NCI-H82 (cell line): ENCODE results near the gene PRSS16.

Source experiments
- DNase-seq: peaks from one replicate; lab custom pipeline; 2025; lab: John Stamatoyannopoulos, UW

The PRSS16 gene

DNA sequence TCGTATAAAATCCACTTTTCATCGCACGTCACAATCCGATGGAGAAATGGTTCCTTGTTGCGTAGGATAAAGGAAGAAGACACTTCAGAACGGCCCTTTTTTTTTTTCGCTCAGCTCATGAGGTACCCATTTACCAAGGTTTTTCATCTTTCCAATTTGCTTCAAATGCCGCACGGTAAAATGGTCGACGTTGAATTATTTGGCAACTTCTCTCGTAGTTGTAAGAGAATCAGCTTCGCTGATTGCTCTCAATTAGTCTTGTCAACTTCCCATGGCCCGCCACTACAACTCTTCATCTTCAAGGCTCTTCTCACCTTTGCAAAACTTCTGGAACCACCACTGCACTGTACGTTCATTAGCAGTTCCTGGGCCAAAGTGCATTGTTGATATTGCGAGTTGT, 35.8 kb downstream of the PRSS16 start:
- no peak for DNase-seq

DNA sequence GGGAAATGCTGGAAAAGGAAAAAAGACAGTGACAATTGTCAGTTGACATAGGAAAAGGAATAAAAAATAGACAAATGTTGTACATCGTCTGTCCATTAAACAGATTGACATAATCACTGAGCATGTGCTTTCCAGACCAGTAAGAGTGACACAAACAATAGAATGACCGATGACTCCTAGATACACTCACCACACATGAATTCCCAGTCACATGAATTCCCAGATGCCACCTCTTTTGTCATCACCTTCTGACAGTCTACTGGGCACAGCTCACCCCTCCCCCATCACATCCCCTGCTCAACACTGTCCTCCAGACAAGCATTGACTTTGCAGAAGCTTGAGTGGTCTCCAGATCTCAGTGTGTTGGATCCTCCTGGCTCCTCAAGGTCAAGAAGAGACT, 38.6 kb downstream of the PRSS16 start:
- no peak for DNase-seq

GRCh38 chr6:27287751-27288135, 40.2 kb downstream of the PRSS16 start:
- no peak for DNase-seq

DNA sequence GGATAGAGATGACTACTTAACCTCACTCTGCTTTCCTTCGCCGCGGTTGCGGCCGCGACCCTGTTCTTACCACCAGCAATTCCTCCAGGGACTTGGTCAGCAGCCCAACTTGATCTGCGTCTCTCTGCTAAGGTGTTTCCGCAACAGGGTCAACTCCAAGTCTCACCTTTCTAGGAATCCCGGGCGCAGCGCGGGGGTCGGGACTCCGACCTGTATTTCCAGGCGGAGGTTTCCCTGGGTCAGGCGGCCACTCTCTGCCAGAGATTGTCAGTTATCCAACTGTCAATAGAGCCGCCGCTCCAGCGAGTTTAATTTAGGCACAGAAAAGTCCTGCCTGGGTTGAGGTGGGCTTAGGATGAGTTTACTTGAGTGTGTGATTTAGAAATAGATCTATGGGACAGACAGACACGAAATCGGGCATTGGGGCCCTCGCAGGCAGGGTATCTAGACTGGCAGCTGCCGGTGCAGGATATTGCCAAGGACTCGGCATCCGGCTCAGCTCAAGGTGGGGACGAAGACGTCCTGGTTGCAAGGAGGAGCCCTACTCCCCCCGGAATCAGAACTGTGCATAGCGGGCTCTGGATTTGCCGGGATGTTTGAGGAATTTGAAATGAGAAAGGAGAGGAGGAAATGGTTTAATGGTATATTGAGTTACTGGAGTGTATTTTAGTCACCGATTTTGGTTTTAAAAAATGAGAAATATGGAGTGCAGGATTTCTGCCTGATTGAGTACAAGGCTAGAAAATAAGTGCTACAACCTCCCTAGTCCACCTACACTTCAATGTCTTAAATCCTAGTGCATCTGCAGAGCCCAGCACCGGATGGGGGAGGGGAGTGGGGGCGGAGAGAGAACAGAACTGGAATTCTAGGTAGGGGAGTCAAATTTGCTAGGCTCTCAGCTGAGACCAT, 40.9 kb downstream of the PRSS16 start:
- no peak for DNase-seq

DNA sequence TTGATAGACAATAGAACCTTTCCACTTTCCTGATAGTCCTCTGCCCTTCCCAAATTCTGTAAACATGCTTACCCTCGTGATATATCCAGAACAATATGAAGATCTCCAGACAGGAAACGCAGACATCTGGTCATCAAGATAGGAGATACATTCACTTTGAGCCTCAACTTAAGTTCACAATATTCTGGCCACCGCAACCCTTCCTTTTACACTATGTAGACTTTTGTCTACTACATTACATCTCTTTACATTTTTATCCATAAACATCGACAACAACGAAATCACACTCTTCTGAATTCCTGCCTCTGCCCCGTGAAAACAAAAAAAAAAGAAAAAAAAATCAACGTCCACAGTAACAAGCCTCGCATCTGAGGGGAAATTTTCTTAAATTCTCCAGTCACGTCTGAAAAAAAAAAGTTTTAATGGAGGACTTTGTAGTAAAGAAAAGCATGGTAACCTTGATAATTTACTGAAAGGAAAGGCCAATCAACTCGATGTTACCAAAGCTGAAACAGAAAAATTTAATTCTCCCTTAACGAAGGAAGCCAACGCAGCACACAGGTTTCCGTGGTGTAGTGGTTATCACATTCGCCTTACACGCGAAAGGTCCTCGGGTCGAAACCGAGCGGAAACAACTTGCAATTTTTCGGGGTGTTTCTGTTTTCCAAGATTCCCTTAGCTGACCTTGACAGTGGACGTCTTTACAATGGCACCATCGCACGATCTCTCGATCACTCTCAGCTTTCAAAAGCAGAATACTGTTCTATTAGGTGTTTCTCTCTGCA, 42.8 kb downstream of the PRSS16 start:
- DNase-seq, result peak; percentile 26

GRCh38 chr6:27290850-27291208, 43.3 kb downstream of the PRSS16 start:
- DNase-seq, result no peak

DNA sequence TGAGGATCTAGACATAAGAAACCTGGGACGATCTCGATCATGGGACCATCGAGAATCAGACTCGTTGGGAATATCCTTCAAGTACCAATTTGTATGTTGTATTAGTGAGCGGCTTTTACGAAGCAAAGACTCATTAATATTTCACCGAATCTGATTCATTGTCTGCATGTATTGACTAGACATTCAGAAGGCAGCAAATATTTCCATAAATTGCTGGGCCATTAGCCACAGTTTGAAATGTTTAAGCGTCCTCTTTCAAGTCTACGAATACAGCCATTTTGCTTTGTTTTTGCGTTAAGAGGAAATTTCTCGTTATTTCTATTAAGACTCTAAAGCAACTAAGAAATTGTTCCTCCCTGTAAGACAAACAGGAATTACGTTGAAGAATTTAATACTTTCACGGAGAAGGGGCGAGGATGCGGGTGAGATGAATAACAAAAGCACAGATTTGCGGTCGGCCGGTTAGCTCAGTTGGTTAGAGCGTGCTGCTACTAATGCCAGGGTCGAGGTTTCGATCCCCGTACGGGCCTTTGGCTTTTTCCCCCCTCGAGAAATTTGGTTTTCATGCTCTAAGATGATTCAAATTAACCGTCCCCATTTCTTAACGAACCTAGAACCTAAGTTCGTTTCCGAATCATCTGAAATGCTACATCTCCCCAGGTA, 46.1 kb downstream of the PRSS16 start:
- DNase-seq, result peak; percentile 54

DNA sequence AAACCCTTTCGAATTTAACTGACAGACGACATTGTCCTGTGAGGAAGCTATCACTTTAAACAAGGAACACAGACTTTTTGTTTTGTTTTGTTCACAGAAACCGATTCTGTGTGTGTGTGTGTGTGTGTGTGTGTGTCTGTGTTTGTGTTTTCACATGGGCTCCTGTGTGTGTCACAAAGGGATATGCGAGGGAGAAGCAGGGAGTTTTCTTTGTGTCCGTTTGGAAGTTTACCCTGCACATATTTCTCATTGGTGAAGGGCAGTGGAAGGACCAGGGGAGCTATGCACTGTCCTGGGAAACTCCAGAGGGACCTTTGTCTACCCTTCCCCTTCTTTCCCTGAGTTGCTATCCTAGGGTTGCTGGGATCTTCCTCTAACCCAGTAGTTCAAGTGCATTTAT, 46.9 kb downstream of the PRSS16 start:
- DNase-seq, result no peak

GRCh38 chr6:27295301-27296079, 48.0 kb downstream of the PRSS16 start:
- peak; percentile 63 for DNase-seq

DNA sequence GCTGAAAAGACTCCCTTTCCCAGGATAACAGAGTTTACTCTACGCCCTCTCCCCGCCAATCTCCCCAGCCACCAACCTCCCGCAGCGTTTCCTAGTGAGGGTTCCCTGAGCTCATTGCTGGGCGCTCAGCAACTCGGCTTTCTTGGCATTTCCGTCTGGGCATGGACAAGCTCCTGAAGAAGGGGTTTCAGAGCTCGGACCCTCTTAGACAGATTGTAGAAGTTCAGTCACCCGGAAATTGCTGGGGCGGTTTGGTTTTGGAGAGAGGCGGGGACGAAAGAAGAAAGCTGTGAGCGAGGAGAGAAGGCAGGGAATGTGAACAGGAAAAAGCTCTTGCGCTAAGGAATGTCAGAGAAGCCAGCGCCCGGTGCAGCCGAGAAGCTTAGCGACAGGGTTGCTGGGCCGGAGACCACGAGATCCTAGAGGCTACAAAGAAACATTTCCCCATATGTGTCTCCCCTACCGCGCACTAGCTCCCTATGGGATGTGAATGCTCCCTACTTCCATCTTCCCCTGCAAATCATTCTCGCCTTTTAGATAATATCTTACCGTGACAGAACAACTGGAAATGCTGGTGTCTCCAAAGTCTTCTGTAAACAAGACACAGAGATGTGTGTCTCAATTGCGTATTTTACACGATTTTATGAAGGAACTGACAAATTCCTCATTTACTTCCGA, 48.7 kb downstream of the PRSS16 start:
- DNase-seq, result peak; percentile 50

DNA sequence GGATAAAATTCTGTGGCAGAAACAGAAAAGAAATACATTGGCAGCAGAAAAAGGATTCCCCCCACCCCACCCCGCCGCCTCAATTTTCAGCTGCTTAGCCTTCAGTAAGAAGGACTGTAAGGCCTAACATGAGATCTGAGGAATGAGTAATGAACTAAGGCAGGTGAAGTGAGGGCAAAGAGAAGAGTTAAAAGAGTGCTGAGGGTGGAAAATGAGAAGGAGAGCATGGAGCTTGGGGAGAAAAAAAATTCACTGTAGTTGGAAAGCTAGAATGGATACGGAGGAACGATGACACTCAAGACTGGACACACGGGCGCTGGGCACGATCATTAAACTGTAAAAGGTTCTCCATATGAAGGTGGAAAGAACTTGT, 50.0 kb downstream of the PRSS16 start:
- no peak for DNase-seq

DNA sequence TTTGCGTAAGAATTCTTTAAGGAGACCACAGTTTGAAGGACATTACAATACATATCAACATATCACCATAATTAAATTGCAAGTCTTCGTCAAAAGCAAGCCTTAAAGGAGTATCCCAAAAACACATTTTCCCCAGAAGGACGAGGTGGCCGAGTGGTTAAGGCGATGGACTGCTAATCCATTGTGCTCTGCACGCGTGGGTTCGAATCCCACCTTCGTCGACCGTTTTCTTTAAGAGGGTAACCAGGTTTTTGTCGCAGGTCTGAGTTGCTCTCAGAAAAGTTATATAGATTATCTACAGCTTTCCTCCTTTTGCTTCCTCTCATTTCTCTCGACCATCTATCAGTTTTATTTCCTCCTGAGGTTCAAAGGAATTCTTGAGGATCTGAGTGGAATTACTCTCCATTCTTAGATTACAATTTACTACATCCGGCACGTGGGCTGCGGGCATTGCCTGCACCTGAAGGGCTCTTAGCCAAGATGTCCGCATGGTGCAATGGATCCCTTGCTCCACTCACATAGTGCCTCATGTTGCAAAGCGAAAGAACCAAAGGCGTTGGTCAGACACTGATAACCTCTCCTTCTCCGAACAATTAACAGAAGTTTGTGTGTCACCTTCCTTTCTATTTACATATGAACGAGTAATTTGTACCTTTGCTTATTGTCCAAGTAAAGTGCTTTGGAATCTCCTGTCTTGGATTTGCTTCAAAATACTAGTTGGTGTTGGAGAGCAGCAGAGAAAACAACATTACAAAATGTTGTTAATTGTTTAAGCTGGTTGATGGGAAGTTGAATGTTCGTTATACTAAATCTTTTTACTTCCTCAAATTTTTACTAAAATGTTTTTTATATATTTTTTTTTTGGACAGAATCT, 50.6 kb downstream of the PRSS16 start:
- DNase-seq, result peak; percentile 71

GRCh38 chr6:27303613-27304272, 56.2 kb downstream of the PRSS16 start:
- peak; percentile 20 for DNase-seq
